Nephron (organoid): ENCODE measurements around the gene AK5.

Source experiments
- H3K27ac Mint-ChIP-seq, 3 experiments: 2 replicates each; pipeline ENCODE4 v1.8.0; 2020; ENCODE audit warnings: mixed read lengths in 3 of 3, mild to moderate bottlenecking in 2 of 3, moderate library complexity in 1 of 3
- H3K27me3 Mint-ChIP-seq: 2 replicates; pipeline ENCODE4 v1.8.0; 2021; ENCODE audit warnings: low read depth, mild to moderate bottlenecking, moderate library complexity, mixed read lengths
- H3K36me3 Mint-ChIP-seq: 2 replicates; pipeline ENCODE4 v1.8.0; 2020; ENCODE audit warnings: low read depth, mixed read lengths
- H3K4me1 Mint-ChIP-seq: 2 replicates; pipeline ENCODE4 v1.8.0; 2020; ENCODE audit warnings: mixed read lengths
- H3K4me3 Mint-ChIP-seq, 3 experiments: 2 replicates each; pipeline ENCODE4 v1.8.0; 2020; ENCODE audit warnings: mild to moderate bottlenecking in 3 of 3, mixed read lengths in 3 of 3, moderate library complexity in 2 of 3
- H3K9me3 Mint-ChIP-seq: 2 replicates; pipeline ENCODE4 v1.8.0; 2020; ENCODE audit warnings: mixed read lengths
- TF ChIP-seq, protein P1 (sequence below), 3 experiments: fragments of 200-600 bp; sonication (generic); IDR thresholded peaks; one replicate each; pipeline ENCODE4 v1.5.0; 2021; ENCODE audit warnings: antibody characterized with exemption in 3 of 3; ENCODE audit not compliant: unreplicated experiment in 3 of 3

AK5 gene

DNA sequence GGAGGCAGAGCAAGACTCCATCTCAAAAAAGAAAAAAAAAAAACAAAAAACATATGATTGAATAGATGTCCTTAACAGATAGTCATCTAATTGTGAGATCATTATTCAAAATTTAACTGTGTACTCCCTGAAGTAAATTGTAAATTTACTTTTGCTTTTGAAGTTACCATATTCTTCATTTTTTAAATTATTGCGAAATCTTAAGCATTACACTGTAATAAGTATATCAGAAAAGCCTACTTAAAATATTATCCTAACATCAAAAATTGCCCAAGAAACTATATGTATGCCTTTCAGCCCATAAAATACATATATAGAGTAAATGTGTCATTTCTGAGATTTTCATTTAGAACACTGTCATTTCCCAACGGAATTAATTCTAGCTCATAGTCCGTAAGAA, 91.9 kb downstream of the AK5 start:
- Mint-ChIP-seq H3K4me1 (peaks cover 7% of the 10 kb centered on the region), H3K27ac (no peak overlapping the region), H3K27me3 (no peaks in the 10 kb centered on the region), H3K9me3 (no peaks in the 10 kb centered on the region), H3K4me3 (no peak overlapping the region), H3K36me3 (no peaks in the 10 kb centered on the region)
- TF ChIP-seq, protein P1, sequence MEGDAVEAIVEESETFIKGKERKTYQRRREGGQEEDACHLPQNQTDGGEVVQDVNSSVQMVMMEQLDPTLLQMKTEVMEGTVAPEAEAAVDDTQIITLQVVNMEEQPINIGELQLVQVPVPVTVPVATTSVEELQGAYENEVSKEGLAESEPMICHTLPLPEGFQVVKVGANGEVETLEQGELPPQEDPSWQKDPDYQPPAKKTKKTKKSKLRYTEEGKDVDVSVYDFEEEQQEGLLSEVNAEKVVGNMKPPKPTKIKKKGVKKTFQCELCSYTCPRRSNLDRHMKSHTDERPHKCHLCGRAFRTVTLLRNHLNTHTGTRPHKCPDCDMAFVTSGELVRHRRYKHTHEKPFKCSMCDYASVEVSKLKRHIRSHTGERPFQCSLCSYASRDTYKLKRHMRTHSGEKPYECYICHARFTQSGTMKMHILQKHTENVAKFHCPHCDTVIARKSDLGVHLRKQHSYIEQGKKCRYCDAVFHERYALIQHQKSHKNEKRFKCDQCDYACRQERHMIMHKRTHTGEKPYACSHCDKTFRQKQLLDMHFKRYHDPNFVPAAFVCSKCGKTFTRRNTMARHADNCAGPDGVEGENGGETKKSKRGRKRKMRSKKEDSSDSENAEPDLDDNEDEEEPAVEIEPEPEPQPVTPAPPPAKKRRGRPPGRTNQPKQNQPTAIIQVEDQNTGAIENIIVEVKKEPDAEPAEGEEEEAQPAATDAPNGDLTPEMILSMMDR (IDR thresholded peaks at IDR 0.05; ENCODE audit: unreplicated experiment in 3 of 3) = no peak

DNA sequence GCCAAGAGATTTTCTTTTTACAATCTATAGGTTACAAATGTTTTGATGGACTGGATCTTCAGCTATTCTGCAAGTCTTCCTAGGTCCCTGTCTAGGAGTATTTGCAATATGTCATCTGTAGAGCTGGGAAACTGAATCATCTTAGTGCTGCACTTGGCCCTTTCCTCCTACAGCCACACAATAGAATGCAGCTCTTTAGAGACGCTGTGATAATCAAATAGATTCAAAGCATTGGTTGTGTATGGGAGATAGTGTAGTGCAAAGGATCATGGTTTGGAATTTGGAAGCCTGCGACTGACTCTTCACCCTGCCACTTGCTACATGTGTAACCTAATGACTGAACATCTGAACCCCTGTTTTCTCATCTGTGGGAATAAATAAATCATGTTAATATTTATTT, 93.7 kb downstream of the AK5 start:
- TF ChIP-seq, protein P1 (IDR thresholded peaks at IDR 0.05; ENCODE audit: unreplicated experiment in 3 of 3) = no peak
- H3K27ac Mint-ChIP-seq = no peak overlapping the region
- no peak overlapping the region for H3K4me3 Mint-ChIP-seq
- H3K4me1 Mint-ChIP-seq = peaks cover 19% of the 10 kb centered on the region
- H3K27me3 Mint-ChIP-seq = no peaks in the 10 kb centered on the region
- no peaks in the 10 kb centered on the region for H3K9me3 Mint-ChIP-seq
- no peaks in the 10 kb centered on the region for H3K36me3 Mint-ChIP-seq

DNA sequence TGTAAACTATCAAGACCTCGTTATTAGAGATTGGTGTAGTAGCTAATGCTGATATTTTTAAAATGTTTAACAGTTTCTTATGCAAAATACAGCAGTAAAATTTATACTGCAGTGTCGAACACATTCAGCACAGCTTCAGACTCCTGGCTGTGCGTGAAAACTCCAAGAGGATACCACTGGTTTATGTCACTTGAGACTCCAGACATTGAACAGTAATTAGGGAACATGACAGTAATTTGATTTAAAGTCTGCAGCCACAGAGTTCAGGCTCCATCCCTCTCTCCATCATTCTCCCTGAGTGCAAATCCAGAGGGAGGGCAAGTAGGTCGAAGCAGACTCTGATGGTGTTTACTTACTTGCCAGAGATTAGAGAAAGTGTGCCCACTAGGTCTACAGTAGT, 94.2 kb downstream of the AK5 start:
- Mint-ChIP-seq H3K4me1 (peaks cover 19% of the 10 kb centered on the region), H3K9me3 (no peaks in the 10 kb centered on the region), H3K27me3 (no peaks in the 10 kb centered on the region), H3K36me3 (no peaks in the 10 kb centered on the region), H3K4me3 (no peak overlapping the region), H3K27ac (no peak overlapping the region)
- TF ChIP-seq, protein P1 (IDR thresholded peaks at IDR 0.05; ENCODE audit: unreplicated experiment in 3 of 3) = no peak

DNA sequence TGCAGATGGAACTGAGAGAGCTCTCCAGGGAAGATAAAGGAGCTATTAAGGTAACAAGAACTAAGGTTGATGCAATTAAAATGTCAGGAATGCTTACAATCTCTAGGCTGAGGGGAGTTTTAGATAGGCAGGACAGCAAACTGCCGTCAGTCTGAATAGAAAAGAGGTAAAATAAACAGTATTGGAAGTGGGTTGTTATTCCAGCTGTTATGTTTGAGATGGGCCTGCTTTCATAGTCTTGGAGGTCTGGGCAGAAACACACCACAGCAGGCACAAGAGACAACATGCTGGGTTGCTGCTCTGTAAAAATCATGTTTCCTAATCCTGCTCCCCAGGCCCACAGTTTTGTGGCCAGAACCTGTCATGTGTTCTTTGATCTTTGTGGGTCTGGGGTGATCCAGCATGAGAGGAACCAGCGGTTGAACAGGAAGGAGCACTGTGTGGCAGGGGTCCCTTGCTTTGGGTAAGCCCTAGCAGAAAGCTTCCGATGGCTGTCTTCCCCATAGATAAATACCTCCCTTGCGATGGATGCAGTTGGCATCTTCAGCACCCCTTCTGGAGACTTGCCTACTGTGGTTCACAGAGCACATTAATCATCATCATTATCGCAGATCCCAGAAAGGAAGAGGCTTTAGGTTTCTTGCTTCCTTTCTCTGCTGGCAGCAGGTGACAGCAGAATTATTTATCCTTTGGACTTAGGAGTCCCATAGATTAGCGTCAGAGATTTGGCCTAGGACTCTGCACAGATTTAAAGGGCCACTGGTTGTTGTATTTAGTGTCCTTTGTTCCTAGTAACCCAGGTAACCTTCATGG, 97.1 kb downstream of the AK5 start:
- Mint-ChIP-seq H3K27ac (peak overlapping the region in 1 of 3 experiments; percentile 18), H3K4me3 (no peak overlapping the region), H3K4me1 (peaks cover 19% of the 10 kb centered on the region), H3K27me3 (no peaks in the 10 kb centered on the region), H3K9me3 (no peaks in the 10 kb centered on the region), H3K36me3 (no peaks in the 10 kb centered on the region)
- TF ChIP-seq, protein P1 (IDR thresholded peaks at IDR 0.05; ENCODE audit: unreplicated experiment in 3 of 3) = no peak

DNA sequence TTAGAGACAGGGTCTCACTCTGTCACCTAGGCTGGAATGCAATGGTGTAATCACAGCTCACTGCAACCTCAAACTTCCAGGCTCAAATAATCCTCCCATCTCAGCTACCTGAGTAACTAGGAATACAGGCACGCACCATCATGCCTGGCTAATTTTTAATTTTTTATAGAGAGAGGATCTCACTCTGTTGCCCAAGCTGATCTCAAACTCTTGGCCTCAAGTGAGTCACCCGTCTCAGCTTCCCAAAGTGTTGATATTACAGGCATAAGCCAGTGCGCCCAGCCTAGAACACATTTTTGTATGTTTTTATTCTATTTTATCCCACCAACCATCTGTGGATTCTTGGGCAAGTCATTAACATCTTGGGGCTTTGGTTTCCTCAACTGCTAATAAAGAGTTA, 100.5 kb downstream of the AK5 start:
- Mint-ChIP-seq H3K4me3 (no peak overlapping the region), H3K27me3 (no peaks in the 10 kb centered on the region), H3K4me1 (peaks cover 16% of the 10 kb centered on the region), H3K9me3 (no peaks in the 10 kb centered on the region), H3K27ac (no peak overlapping the region), H3K36me3 (no peaks in the 10 kb centered on the region)
- TF ChIP-seq, protein P1 (IDR thresholded peaks at IDR 0.05; ENCODE audit: unreplicated experiment in 3 of 3) = no peak

DNA sequence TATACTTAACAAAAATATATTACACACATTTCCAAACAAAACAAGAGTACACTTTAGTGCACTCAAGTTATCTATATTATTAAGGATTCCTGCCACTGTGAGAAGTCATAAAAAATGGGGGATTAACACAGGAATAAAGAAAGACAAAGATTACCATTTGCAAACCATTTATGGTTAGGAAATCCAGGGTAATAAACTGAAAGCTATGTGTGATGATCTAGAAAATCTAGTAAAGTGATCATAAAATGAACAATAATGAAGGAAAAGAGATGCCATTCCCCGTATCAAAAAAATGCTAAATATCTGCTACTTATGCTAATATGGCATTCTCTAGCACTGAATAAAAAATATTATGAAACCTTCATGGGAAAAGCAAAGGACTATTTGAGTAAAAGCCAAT, 101.4 kb downstream of the AK5 start:
- Mint-ChIP-seq H3K36me3 (no peaks in the 10 kb centered on the region), H3K4me3 (no peak overlapping the region), H3K27ac (no peak overlapping the region), H3K4me1 (peaks cover 16% of the 10 kb centered on the region), H3K9me3 (no peaks in the 10 kb centered on the region), H3K27me3 (no peaks in the 10 kb centered on the region)
- TF ChIP-seq, protein P1 (IDR thresholded peaks at IDR 0.05; ENCODE audit: unreplicated experiment in 3 of 3) = no peak
